HCT116 (cell line): ENCODE results near the gene TTC36.

ENCODE experiments used
- CBX3 ChIP-seq: IDR thresholded peaks from 2 replicates; pipeline ENCODE4 v1.6.1; 2012; ENCODE audit warnings: low read depth
- CEBPB ChIP-seq: IDR thresholded peaks from 2 replicates; pipeline ENCODE4 v1.6.1; 2012; ENCODE audit warnings: low read depth
- EGR1 ChIP-seq: IDR thresholded peaks from 2 replicates; pipeline ENCODE4 v1.6.1; 2012; ENCODE audit warnings: low read depth
- EZH2 ChIP-seq: fragments of 200-600 bp; sonication (generic); IDR thresholded peaks from 2 replicates; pipeline ENCODE4 v1.6.1; 2017; ENCODE audit warnings: antibody characterized with exemption, mixed run types
- FOSL1 ChIP-seq: IDR thresholded peaks from 2 replicates; pipeline ENCODE4 v1.6.1; 2012; ENCODE audit warnings: low read depth
- POLR2A ChIP-seq: IDR thresholded peaks from 2 replicates; pipeline ENCODE4 v1.7.0; 2011; ENCODE audit warnings: borderline replicate concordance; ENCODE audit not compliant: insufficient read depth, insufficient read length; ENCODE audit errors: extremely low read depth
- POLR2AphosphoS5 ChIP-seq: IDR thresholded peaks from 2 replicates; pipeline ENCODE4 v1.6.1; 2011; ENCODE audit warnings: mild to moderate bottlenecking, low read depth, low read length, moderate library complexity
- REST ChIP-seq: IDR thresholded peaks from 2 replicates; pipeline ENCODE4 v1.6.1; 2012; ENCODE audit warnings: low read depth
- SP1 ChIP-seq: IDR thresholded peaks from 2 replicates; pipeline ENCODE4 v1.6.1; 2012; ENCODE audit warnings: low read depth
- TCF7L2 ChIP-seq: IDR thresholded peaks from 2 replicates; pipeline ENCODE4 v1.7.0; 2011; ENCODE audit warnings: borderline replicate concordance, inconsistent platforms; ENCODE audit not compliant: insufficient read depth, insufficient read length; ENCODE audit errors: extremely low read depth
- ZBTB33 ChIP-seq: IDR thresholded peaks from 2 replicates; pipeline ENCODE4 v1.6.1; 2011; ENCODE audit warnings: mild to moderate bottlenecking, low read length, moderate library complexity; ENCODE audit not compliant: insufficient replicate concordance; ENCODE audit errors: extremely low read depth
- ZNF274 ChIP-seq: fragments of 200-500 bp; sonication (Bioruptor generic); IDR thresholded peaks from 2 replicates; pipeline ENCODE4 v1.6.1; 2014; ENCODE audit warnings: mild to moderate bottlenecking, low read depth, low read length, inconsistent platforms
- TF ChIP-seq, protein P1 (sequence below), 3 experiments: fragments of 200-600 bp in 1 of 3; sonication (generic) in 1 of 3; IDR thresholded peaks in 2 of 3; conservative IDR thresholded peaks in 1 of 3; 2 replicates each; pipeline ENCODE4 v1.5.1; 2012 to 2017; ENCODE audit warnings: low read depth in 2 of 3, low read length in 2 of 3, antibody characterized with exemption in 1 of 3, borderline replicate concordance in 1 of 3, control low read depth in 1 of 3, mild to moderate bottlenecking in 1 of 3, mixed read lengths in 1 of 3, mixed run types in 1 of 3, moderate library complexity in 1 of 3; ENCODE audit not compliant: insufficient read depth in 1 of 3
- TF ChIP-seq, protein P2 (sequence below): IDR thresholded peaks from 2 replicates; pipeline ENCODE4 v1.6.1; 2012

- TF ChIP-seq, protein P1, sequence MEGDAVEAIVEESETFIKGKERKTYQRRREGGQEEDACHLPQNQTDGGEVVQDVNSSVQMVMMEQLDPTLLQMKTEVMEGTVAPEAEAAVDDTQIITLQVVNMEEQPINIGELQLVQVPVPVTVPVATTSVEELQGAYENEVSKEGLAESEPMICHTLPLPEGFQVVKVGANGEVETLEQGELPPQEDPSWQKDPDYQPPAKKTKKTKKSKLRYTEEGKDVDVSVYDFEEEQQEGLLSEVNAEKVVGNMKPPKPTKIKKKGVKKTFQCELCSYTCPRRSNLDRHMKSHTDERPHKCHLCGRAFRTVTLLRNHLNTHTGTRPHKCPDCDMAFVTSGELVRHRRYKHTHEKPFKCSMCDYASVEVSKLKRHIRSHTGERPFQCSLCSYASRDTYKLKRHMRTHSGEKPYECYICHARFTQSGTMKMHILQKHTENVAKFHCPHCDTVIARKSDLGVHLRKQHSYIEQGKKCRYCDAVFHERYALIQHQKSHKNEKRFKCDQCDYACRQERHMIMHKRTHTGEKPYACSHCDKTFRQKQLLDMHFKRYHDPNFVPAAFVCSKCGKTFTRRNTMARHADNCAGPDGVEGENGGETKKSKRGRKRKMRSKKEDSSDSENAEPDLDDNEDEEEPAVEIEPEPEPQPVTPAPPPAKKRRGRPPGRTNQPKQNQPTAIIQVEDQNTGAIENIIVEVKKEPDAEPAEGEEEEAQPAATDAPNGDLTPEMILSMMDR (IDR thresholded peaks at IDR 0.05 in 2 of 3, conservative IDR thresholded peaks at IDR 0.05 in 1 of 3; ENCODE audit: borderline replicate concordance in 1 of 3, insufficient read depth in 1 of 3, low read depth in 2 of 3, low read length in 2 of 3): no peak
- TF ChIP-seq REST: no peak
- no peak for TF ChIP-seq CEBPB
- TF ChIP-seq FOSL1: no peak
- TF ChIP-seq EZH2: no peak
- no peak for TF ChIP-seq SP1
- TF ChIP-seq, protein P2, sequence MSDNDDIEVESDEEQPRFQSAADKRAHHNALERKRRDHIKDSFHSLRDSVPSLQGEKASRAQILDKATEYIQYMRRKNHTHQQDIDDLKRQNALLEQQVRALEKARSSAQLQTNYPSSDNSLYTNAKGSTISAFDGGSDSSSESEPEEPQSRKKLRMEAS: no peak
- no peak for TF ChIP-seq POLR2A
- TF ChIP-seq POLR2AphosphoS5: no peak
- TF ChIP-seq CBX3: no peak
- no peak for TF ChIP-seq ZNF274
- no peak for TF ChIP-seq ZBTB33
- TF ChIP-seq EGR1: no peak
- no peak for TF ChIP-seq TCF7L2
Measured at GRCh38 chr11:118560806-118561205, 33.5 kb downstream of the TTC36 start.
